GM21619 (cell line): ENCODE results near the gene CYP4F11.
"Not testable (repeated sequence)": the region's sequence is repeated elsewhere in the genome, so short reads cannot be mapped to it uniquely, and the experiment has no call there.

Source experiments
- ATAC-seq: cut with Tn5 transposase; IDR thresholded peaks from one replicate; pipeline ENCODE4 v1.9.1; 2021; ENCODE audit not compliant: unreplicated experiment

The CYP4F11 gene

GRCh38 chr19:15885919-15886318, 48.4 kb downstream of the CYP4F11 start:
- no peak for ATAC-seq

- no peak for ATAC-seq
Observed at GRCh38 chr19:15885167-15885566, 49.2 kb downstream of the CYP4F11 start.

- ATAC-seq = not testable (repeated sequence)
Observed at GRCh38 chr19:15883329-15883728, 51.0 kb downstream of the CYP4F11 start.

GRCh38 chr19:15874821-15875474, 59.4 kb downstream of the CYP4F11 start:
- no peak for ATAC-seq

DNA sequence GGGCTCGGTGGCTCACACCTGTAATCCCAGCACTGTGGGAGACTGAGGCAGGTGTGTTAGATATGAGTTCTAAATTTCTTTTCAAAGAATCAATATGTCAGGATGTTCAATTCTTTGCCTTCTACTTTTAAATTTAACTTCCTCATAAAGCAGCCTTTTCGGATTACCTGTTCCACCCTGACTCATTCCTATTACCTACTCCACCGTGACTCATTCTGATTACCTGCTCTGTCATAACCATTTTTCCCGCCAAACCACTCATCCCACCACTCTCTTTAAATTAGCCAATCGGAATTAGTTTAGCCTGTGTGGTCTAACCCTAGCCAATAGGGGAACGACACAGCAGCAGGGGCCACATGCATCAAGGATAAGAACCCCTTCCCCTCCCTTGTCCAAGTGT, 60.6 kb downstream of the CYP4F11 start:
- not testable (repeated sequence) for ATAC-seq

DNA sequence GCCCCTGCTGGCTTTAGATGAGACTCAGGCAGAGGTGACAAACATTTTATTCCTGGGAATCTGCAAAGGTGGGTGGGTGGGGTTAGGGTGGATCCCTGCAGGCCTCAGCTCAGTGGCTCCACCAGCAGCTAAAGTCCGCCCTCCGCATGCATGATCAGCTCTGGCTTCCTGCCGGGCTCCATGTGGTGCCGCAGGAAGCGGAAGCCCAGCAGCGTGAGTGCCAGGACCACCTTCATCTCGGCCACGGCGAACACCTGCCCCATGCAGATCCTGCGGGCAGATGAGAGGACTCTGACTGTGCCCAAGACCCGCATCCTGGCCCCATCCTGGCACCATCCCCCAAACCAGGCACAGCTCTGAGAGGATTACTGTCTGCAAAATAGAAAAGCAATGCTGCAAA, 62.8 kb downstream of the CYP4F11 start:
- no peak for ATAC-seq

GRCh38 chr19:15869873-15870272, 64.5 kb downstream of the CYP4F11 start:
- no peak for ATAC-seq

DNA sequence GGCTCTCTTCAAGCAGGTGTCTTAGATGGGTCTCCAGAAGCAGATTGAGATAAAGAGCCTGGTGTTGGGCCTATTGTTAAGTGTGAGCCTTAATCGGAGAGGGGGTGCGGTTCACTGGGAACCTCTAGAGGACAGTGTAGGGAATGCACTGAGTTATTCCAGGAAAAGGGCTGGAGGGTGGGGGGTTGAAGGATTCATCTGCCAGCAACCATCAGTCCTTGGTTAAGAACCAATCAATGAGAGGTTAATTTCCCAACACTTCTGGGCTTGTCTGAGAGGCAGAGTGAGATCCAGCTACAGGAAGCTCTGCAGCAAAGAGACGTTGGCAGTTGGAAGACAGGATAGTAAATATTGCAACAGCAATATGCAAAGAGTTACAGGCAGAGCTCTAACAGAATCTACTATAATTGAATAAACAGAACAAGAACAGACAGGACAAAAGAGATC, 65.2 kb downstream of the CYP4F11 start:
- ATAC-seq = no peak

DNA sequence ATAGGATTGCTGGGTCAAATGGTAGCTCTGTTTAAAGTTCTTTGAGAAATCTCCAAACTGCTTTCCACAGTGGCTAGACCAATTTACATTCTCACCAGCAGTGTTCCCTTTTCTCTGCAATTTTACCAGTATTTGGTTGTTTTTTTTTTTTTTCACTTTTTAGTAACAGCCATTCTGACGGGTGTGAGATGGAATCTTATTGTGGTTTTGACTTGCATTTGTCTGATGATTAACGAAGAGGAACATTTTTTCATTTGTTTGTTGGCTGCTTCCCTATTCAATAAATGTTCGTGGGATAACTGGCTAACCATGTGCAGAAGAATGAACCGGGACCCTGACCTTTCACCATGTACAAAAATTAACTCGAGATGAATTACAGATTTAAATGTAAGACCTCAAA, 67.7 kb downstream of the CYP4F11 start:
- no peak for ATAC-seq

DNA sequence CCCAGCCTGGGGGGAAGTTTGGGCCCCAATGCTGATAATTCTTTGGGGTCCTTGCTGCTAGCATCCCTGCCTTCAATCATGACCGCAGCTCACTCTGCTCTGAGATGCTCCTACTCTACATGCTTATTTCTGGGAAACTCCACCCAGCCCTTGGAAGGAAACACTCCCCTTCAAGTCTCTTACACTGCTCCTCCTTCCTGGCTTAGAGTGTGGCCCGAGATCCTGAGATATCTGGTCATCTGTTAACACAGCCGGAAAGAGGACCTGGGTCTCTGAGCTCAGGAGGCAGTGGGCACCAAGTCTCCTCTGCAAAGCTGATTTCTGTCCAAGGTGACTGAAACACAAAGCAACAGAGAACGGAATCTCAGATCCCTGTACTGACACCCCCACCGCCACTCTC, 69.5 kb downstream of the CYP4F11 start:
- no peak for ATAC-seq

GRCh38 chr19:15863272-15863671, 71.1 kb downstream of the CYP4F11 start:
- no peak for ATAC-seq

GRCh38 chr19:15862444-15862843, 71.9 kb downstream of the CYP4F11 start:
- ATAC-seq = no peak
